Astrocyte (in vitro differentiated cells and primary cell): ENCODE results near the gene PIK3IP1. TPM values are rescaled to one million over a fixed set of nuclear protein-coding genes. Genes with fewer than 3 reads are reported as not detected.

Experiments
- DNase-seq: peaks from one replicate; pipeline ENCODE4 v3.0.0-alpha.2; 2010; ENCODE audit warnings: low read depth
- FAIRE-seq: peaks from 2 replicates; lab custom pipeline; 2011; peaks lifted over from hg19 to GRCh38; lab: Jason Lieb, UNC
- H2AFZ ChIP-seq: 2 replicates; pipeline ENCODE4 v1.6.0; 2012; ENCODE audit warnings: low read depth, low read length, inconsistent platforms
- H3K27ac ChIP-seq: 2 replicates; pipeline ENCODE4 v1.5.1; 2011; ENCODE audit warnings: low read depth, low read length, inconsistent platforms
- H3K27me3 ChIP-seq: 2 replicates; pipeline ENCODE4 v1.6.0; 2011; ENCODE audit warnings: low read length, inconsistent platforms; ENCODE audit not compliant: insufficient read depth
- H3K36me3 ChIP-seq: 2 replicates; pipeline ENCODE4 v1.5.1; 2011; ENCODE audit warnings: low read length, inconsistent platforms; ENCODE audit not compliant: insufficient read depth
- H3K4me1 ChIP-seq: 2 replicates; pipeline ENCODE4 v1.5.1; 2011; ENCODE audit warnings: low read length, inconsistent platforms; ENCODE audit not compliant: insufficient read depth
- H3K4me2 ChIP-seq: 2 replicates; pipeline ENCODE4 v1.6.0; 2012; ENCODE audit warnings: low read length, inconsistent platforms
- H3K4me3 ChIP-seq: 2 replicates; pipeline ENCODE4 v1.5.1; 2011; ENCODE audit warnings: low read depth, mild to moderate bottlenecking, low read length, inconsistent platforms; ENCODE audit not compliant: insufficient read depth
- H3K79me2 ChIP-seq: 2 replicates; pipeline ENCODE4 v1.6.0; 2012; ENCODE audit warnings: mild to moderate bottlenecking, low read length, inconsistent platforms; ENCODE audit not compliant: insufficient read depth
- H3K9ac ChIP-seq: 2 replicates; pipeline ENCODE4 v1.6.0; 2012; ENCODE audit warnings: mild to moderate bottlenecking, low read length, inconsistent platforms
- H3K9me3 ChIP-seq: 2 replicates; pipeline ENCODE4 v1.5.1; 2012; ENCODE audit warnings: low read depth, mild to moderate bottlenecking, low read length, inconsistent platforms; ENCODE audit not compliant: insufficient read depth
- H4K20me1 ChIP-seq: 2 replicates; pipeline ENCODE4 v1.6.0; 2012; ENCODE audit warnings: low read length, inconsistent platforms; ENCODE audit not compliant: insufficient read depth
- H3K27ac Mint-ChIP-seq: one replicate; pipeline ENCODE4 v1.8.0; 2021; ENCODE audit warnings: mild to moderate bottlenecking, mixed read lengths; ENCODE audit not compliant: unreplicated experiment
- H3K27me3 Mint-ChIP-seq: one replicate; pipeline ENCODE4 v1.8.0; 2021; ENCODE audit warnings: low read depth, mixed read lengths; ENCODE audit not compliant: unreplicated experiment
- H3K36me3 Mint-ChIP-seq: one replicate; pipeline ENCODE4 v1.8.0; 2021; ENCODE audit warnings: low read depth, mixed read lengths; ENCODE audit not compliant: unreplicated experiment
- H3K4me1 Mint-ChIP-seq: one replicate; pipeline ENCODE4 v1.8.0; 2021; ENCODE audit warnings: low read depth, mixed read lengths; ENCODE audit not compliant: unreplicated experiment
- H3K4me3 Mint-ChIP-seq: one replicate; pipeline ENCODE4 v1.8.0; 2021; ENCODE audit warnings: mild to moderate bottlenecking, moderate library complexity, mixed read lengths; ENCODE audit not compliant: unreplicated experiment
- H3K9me3 Mint-ChIP-seq: one replicate; pipeline ENCODE4 v1.8.0; 2021; ENCODE audit warnings: mild to moderate bottlenecking, mixed read lengths; ENCODE audit not compliant: unreplicated experiment
- CTCF ChIP-seq: IDR thresholded peaks from 2 replicates; pipeline ENCODE4 v1.5.1; 2011; ENCODE audit warnings: low read depth, mild to moderate bottlenecking, inconsistent platforms, low read length, moderate library complexity; ENCODE audit not compliant: insufficient read depth
- EZH2 ChIP-seq: IDR thresholded peaks from 2 replicates; pipeline ENCODE4 v1.6.1; 2012; ENCODE audit warnings: mild to moderate bottlenecking, low read length, inconsistent platforms; ENCODE audit not compliant: insufficient read depth
- total RNA-seq: library from RNA; stranded (reverse); gene quantifications from 2 replicates; pipeline ENCODE4 v1.2.1, GENCODE V29; 2021

The PIK3IP1 gene
- total RNA-seq, 1 donor from 2014 or later: 21.4 TPM

GRCh38 chr22:31313366-31314147 is 21.3 kb upstream of the PIK3IP1 start:
- Mint-ChIP-seq H3K27me3 (no peaks in the 10 kb centered on the region), H3K9me3 (peaks cover 5% of the 10 kb centered on the region), H3K4me1 (no peaks in the 10 kb centered on the region), H3K36me3 (peaks cover 5% of the 10 kb centered on the region), H3K27ac (peak overlapping the region; percentile 8), H3K4me3 (no peak overlapping the region)
- Histone ChIP-seq H3K27ac (no peak overlapping the region), H3K9ac (no peak overlapping the region), H3K36me3 (no peaks in the 10 kb centered on the region), H3K79me2 (no peaks in the 10 kb centered on the region), H4K20me1 (no peaks in the 10 kb centered on the region), H3K27me3 (no peaks in the 10 kb centered on the region), H3K4me1 (no peaks in the 10 kb centered on the region), H3K4me3 (no peak overlapping the region), H3K4me2 (no peak overlapping the region), H3K9me3 (no peaks in the 10 kb centered on the region), H2AFZ (peak overlapping the region; percentile 28)
- peak; percentile 43 for DNase-seq
- TF ChIP-seq CTCF (peak; percentile 92), EZH2 (no peak)
- FAIRE-seq: no peak

GRCh38 chr22:31308181-31308580 is 15.9 kb upstream of the PIK3IP1 start:
- H3K79me2 ChIP-seq: no peaks in the 10 kb centered on the region
- H3K9me3 ChIP-seq: no peaks in the 10 kb centered on the region
- Mint-ChIP-seq H3K4me1 (no peaks in the 10 kb centered on the region), H3K4me3 (no peak overlapping the region), H3K9me3 (no peaks in the 10 kb centered on the region), H3K27ac (no peak overlapping the region), H3K27me3 (peaks cover 1% of the 10 kb centered on the region), H3K36me3 (no peaks in the 10 kb centered on the region)
- H3K36me3 ChIP-seq: no peaks in the 10 kb centered on the region
- H3K4me3 ChIP-seq: no peak overlapping the region
- no peaks in the 10 kb centered on the region for H3K4me1 ChIP-seq
- no peaks in the 10 kb centered on the region for H4K20me1 ChIP-seq
- TF ChIP-seq EZH2 (no peak), CTCF (no peak)
- no peak overlapping the region for H3K27ac ChIP-seq
- H3K9ac ChIP-seq: no peak overlapping the region
- DNase-seq (no peak), FAIRE-seq (no peak)
- no peaks in the 10 kb centered on the region for H3K27me3 ChIP-seq
- H3K4me2 ChIP-seq: no peak overlapping the region
- no peak overlapping the region for H2AFZ ChIP-seq

- H3K36me3 Mint-ChIP-seq: no peaks in the 10 kb centered on the region
- Histone ChIP-seq H4K20me1 (no peaks in the 10 kb centered on the region), H3K9me3 (no peaks in the 10 kb centered on the region), H3K4me2 (no peak overlapping the region), H3K9ac (no peak overlapping the region), H3K27me3 (peaks cover 16% of the 10 kb centered on the region), H3K27ac (no peak overlapping the region), H3K4me1 (no peaks in the 10 kb centered on the region), H3K79me2 (no peaks in the 10 kb centered on the region), H3K36me3 (no peaks in the 10 kb centered on the region), H2AFZ (no peak overlapping the region), H3K4me3 (no peak overlapping the region)
- no peaks in the 10 kb centered on the region for H3K4me1 Mint-ChIP-seq
- peaks cover 1% of the 10 kb centered on the region for H3K27me3 Mint-ChIP-seq
- H3K9me3 Mint-ChIP-seq: no peaks in the 10 kb centered on the region
- no peak for DNase-seq
- no peak for FAIRE-seq
- H3K4me3 Mint-ChIP-seq: no peak overlapping the region
- TF ChIP-seq EZH2: no peak
- TF ChIP-seq CTCF: no peak
- H3K27ac Mint-ChIP-seq: no peak overlapping the region
Observed at GRCh38 chr22:31305194-31305593, 12.9 kb upstream of the PIK3IP1 start.
